ENCODE results near the gene RNASEH2A.

The RNASEH2A gene

DNA sequence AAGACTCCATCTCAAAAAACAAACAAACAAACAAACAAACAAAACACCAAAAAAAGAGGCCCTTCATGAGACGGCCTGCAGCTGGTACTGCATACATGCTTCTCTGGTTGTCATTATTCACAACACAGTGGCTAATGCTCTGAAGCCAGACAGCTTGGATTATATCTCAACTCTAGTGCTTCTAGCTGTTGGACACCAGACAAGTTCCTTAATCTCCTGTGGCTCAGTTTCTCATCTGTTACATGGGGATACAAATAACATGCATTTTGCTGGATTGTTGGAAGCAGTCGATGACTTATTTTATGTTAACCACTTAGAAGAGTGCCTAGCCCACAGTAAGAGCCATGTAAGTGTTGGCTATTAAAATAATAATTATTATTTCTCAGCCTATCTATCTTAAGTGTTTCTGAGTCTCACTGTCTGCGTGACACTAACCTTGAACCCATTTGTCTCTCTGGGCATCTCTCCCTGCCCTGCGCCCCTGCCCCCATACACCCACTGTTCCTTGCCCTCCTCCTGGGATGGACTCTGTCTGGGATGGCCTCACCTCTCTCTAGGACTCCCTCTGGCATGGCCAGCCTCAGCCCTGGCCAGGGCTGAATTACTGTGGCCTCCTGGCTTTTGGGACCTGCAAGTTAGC lies 18.2 kb upstream of the RNASEH2A start:
- POLR2A ChIA-PET = interaction anchor here (0.8 to 1.4 kb wide), 5 partner anchors 9 to 365 kb away, joined by 3 to 5 read pairs (median 3); partner anchors contain the start of gene FARSA
- H3K4me3 ChIP-seq (ENCODE audit: low read depth, low read length) = no peak overlapping the region; the same call in 1 of the 2 replicates
- TF ChIP-seq, protein P1, sequence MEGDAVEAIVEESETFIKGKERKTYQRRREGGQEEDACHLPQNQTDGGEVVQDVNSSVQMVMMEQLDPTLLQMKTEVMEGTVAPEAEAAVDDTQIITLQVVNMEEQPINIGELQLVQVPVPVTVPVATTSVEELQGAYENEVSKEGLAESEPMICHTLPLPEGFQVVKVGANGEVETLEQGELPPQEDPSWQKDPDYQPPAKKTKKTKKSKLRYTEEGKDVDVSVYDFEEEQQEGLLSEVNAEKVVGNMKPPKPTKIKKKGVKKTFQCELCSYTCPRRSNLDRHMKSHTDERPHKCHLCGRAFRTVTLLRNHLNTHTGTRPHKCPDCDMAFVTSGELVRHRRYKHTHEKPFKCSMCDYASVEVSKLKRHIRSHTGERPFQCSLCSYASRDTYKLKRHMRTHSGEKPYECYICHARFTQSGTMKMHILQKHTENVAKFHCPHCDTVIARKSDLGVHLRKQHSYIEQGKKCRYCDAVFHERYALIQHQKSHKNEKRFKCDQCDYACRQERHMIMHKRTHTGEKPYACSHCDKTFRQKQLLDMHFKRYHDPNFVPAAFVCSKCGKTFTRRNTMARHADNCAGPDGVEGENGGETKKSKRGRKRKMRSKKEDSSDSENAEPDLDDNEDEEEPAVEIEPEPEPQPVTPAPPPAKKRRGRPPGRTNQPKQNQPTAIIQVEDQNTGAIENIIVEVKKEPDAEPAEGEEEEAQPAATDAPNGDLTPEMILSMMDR (IDR thresholded peaks at IDR 0.05; ENCODE audit: insufficient read depth, low read length, missing control alignments) = no peak

DNA sequence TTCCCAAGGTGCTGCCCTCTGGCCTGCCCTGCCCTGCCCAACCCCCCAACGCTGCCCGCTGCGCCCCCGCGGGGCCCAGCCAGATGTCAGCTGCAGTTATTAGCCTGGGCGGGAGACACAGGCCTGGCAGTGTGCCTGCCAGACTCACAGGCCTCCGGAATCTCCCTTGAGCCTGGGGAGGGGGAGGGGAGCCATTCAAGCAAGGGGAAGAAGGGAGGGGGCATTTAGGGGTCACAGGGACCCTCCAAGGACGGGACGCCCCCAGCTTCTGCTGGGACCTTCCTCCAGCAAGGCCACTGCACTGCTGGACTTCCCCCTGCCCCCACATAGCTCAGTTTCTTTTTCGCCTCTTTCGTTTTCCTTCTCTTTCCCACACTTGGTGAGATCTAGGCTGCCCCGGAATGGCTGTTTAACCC lies 17.7 kb upstream of the RNASEH2A start:
- CTCF ChIA-PET = interaction anchor here (0.9 to 4.7 kb wide), 10 partner anchors 8 to 59 kb away, joined by 3 to 58 read pairs (median 10); partner anchors contain the start of genes PRDX2 and THSD8
- DNase-seq (ENCODE audit: low read depth, low spot score) = no peak
- POLR2A ChIA-PET = interaction anchor here (0.5 to 1.4 kb wide), 6 partner anchors 8 to 364 kb away, joined by 3 to 5 read pairs (median 3); partner anchors contain the start of gene FARSA
- H3K4me3 ChIP-seq (ENCODE audit: low read depth, low read length) = peak overlapping the region; percentile 55
- TF ChIP-seq, protein P1 (IDR thresholded peaks at IDR 0.05; ENCODE audit: insufficient read depth, low read length, missing control alignments) = no peak

More for the DNA sequence above, 18.2 kb upstream of the RNASEH2A start:
- DNase-seq (ENCODE audit: low read depth, low spot score) = no peak
- CTCF ChIA-PET = interaction anchor here (0.9 to 4.7 kb wide), 8 partner anchors 9 to 59 kb away, joined by 3 to 58 read pairs (median 11); no protein-coding TSS in a partner anchor

DNA sequence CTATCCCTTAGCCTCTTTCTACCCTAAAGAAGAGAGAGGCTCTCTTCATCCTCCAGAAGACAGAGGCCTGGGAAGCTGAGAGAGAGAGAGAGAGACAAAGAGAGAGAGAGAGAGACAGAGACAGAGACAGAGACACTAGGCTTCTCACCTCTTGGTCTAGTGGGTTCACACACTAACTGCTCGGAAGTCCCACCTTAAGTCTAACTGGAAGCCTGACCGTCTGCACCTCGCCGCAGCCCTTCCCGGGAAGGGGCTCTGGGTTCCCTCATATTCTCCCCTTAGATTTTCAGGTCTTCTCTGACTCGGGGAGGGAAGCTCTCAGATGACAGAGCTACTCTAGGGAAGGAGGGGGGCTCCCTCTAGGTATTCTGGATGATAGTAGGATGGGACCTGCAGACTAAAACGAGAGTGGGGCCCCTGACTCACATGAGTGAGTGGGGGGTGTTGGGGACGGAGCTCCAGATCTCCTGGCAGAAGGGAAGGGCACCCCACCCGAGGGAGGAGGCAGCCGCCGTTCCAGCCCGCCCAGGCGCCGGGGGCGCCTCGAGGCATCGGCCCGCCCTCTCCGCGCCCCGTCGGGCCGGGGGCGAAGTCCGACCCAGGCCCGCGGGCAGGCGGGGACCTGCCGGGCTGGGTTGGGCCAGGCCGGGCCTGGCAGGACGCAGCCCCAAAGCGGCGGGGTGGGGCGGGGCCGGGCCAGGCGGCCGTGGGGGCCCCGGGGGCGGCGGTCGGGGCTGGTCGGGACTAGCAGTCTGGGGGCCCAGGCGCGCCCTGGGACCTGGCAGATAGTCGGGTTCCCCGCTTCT lies 17.1 kb upstream of the RNASEH2A start:
- TF ChIP-seq, protein P1 (IDR thresholded peaks at IDR 0.05; ENCODE audit: insufficient read depth, low read length, missing control alignments) = no peak
- CTCF ChIA-PET = interaction anchor here (1.1 to 4.7 kb wide), 9 partner anchors 7 to 58 kb away, joined by 3 to 58 read pairs (median 11); partner anchors contain the start of genes PRDX2 and THSD8
- POLR2A ChIA-PET = interaction anchor here (0.5 to 1.4 kb wide), 7 partner anchors 9 to 364 kb away, joined by 3 to 5 read pairs (median 3); partner anchors contain the start of gene FARSA
- DNase-seq (ENCODE audit: low read depth, low spot score) = no peak
- H3K4me3 ChIP-seq (ENCODE audit: low read depth, low read length) = peak overlapping the region; percentile 55

DNA sequence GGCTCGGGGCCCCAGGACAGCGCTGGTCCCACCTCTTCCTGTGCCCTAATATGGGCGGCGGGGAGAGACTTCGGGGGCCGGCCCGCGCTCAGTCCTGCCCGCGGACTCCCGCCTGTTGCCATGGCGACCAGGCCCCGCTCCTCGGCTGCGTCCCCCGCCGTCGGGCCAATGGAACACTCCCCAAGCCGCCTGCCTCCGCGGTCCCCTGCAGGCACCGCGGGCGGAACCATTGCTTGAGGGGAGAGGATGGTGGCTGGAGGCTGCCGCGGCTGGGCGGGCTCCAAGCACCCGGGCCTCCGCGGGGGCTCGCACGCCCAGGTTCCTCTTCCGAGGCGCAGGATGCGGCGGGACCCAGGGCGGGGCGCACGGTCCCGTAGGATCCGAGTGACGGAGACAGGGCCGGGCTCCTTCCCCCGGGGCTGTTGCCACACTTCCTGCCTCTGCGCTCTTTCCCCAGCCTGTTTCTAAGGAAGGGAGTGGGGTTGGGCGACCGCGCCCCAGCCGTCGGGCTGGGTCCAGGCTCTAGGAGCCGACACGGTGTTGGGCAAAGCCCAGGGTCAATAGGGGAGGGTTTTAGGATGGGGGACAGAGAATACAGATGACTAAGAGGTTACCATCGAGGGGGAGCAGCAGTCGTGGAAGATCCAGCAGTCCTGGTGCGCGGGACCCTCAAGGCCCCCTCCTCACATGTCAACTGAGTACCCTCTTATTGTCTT lies 16.3 kb upstream of the RNASEH2A start:
- TF ChIP-seq, protein P1 (IDR thresholded peaks at IDR 0.05; ENCODE audit: insufficient read depth, low read length, missing control alignments) = no peak
- CTCF ChIA-PET = interaction anchor here (1.0 to 18.0 kb wide), 10 partner anchors 12 to 57 kb away, joined by 3 to 1565 read pairs (median 11); partner anchors contain the start of genes BEST2, HOOK2, PRDX2 and RNASEH2A

DNA sequence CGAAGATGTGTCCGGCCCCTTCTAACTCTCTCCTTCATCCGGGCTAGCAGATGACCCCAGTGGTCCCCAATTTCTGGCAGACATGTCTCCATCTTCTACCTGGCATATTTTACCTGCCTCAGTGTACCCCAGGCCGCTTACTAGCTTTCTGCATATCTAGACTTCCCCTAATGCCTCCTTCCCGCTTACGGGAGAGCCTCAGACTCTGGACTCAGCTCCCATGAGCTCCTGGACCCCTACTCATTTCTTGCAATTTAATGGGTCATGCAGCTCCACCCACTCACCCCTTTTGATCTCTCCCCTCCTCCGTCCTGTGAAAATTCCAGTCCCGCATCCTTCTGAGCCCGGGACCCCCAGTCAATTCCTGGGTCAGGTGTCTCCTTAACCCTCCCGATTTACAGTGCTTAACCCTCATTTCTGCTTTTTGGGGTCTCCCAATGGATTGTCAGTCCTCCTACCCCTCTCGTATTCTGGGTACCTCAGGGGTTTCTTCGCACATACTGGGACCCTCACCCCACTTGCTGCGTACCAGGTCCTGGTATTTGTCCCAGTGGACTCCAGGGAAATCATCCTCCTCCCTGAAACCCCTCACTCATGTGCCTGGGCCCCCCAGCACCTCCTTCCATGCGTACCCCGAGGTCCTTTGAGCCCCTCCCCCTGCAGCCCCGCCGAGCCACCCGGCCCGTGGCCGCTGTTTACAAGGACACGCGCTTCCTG lies 15.6 kb upstream of the RNASEH2A start:
- TF ChIP-seq, protein P1 (IDR thresholded peaks at IDR 0.05; ENCODE audit: insufficient read depth, low read length, missing control alignments) = no peak

More for the DNA sequence above, 16.3 kb upstream of the RNASEH2A start:
- POLR2A ChIA-PET = interaction anchor here (0.6 to 4.4 kb wide), 4 partner anchors 8 to 143 kb away, joined by 3 to 51 read pairs (median 4); partner anchors contain the start of gene FARSA
- H3K4me3 ChIP-seq (ENCODE audit: low read depth, low read length) = peak overlapping the region; percentile 55
- no peak for DNase-seq (ENCODE audit: low read depth, low spot score)

More for the DNA sequence above, 15.6 kb upstream of the RNASEH2A start:
- CTCF ChIA-PET = interaction anchor here (1.0 to 18.0 kb wide), 5 partner anchors 9 to 57 kb away, joined by 3 to 1565 read pairs (median 7); partner anchors contain the start of genes BEST2, HOOK2, RNASEH2A and TRIR
- peak overlapping the region; percentile 55 for H3K4me3 ChIP-seq (ENCODE audit: low read depth, low read length)
- POLR2A ChIA-PET = interaction anchor here (0.6 to 4.4 kb wide), 29 partner anchors 8 to 942 kb away, joined by 3 to 158 read pairs (median 4); partner anchors contain the start of genes FBXW9, GET3, RAD23A and RNASEH2A
- DNase-seq (ENCODE audit: low read depth, low spot score) = no peak
